Measurements from ENCODE around the gene EVI2B.
"Not testable (repeated sequence)": the region's sequence is repeated elsewhere in the genome, so short reads cannot be mapped to it uniquely, and the experiment has no call there.

Gene EVI2B

GRCh38 chr17:31310886-31311285 is 3.0 kb downstream of the EVI2B start:
- no peak for DNase-seq (ENCODE audit: low read depth)

- no peak for DNase-seq (ENCODE audit: low read depth)
These were observed 3.6 kb downstream of the EVI2B start for GRCh38 chr17:31310260-31310659.

GRCh38 chr17:31309556-31309955 is 4.3 kb downstream of the EVI2B start:
- DNase-seq (ENCODE audit: low read depth), result no peak

- DNase-seq (ENCODE audit: low read depth), result no peak
These were observed 5.2 kb downstream of the EVI2B start for GRCh38 chr17:31308372-31309334.

GRCh38 chr17:31307640-31308039 is 6.2 kb downstream of the EVI2B start:
- no peak for DNase-seq (ENCODE audit: low read depth)

GRCh38 chr17:31299624-31300023 is 14.2 kb downstream of the EVI2B start:
- no peak for DNase-seq (ENCODE audit: low read depth)

GRCh38 chr17:31297090-31297489 is 16.8 kb downstream of the EVI2B start, which contains the start of gene OMG:
Gene OMG, minus strand, starts transcription at chr17:31297239. Its CDS starts 908 bp downstream, at chr17:31296331.
- no peak for DNase-seq (ENCODE audit: low read depth)

GRCh38 chr17:31296142-31296541 is 17.7 kb downstream of the EVI2B start:
- no peak for DNase-seq (ENCODE audit: low read depth)

GRCh38 chr17:31295489-31295871 is 18.4 kb downstream of the EVI2B start:
- no peak for DNase-seq (ENCODE audit: low read depth)

GRCh38 chr17:31294820-31295488 is 18.9 kb downstream of the EVI2B start:
- no peak for DNase-seq (ENCODE audit: low read depth)

GRCh38 chr17:31294231-31294630 is 19.6 kb downstream of the EVI2B start:
- no peak for DNase-seq (ENCODE audit: low read depth)

GRCh38 chr17:31293581-31293980 is 20.3 kb downstream of the EVI2B start:
- no peak for DNase-seq (ENCODE audit: low read depth)

GRCh38 chr17:31291820-31292219 is 22.0 kb downstream of the EVI2B start:
- DNase-seq (ENCODE audit: low read depth), result no peak

GRCh38 chr17:31289790-31290189 is 24.1 kb downstream of the EVI2B start:
- DNase-seq (ENCODE audit: low read depth), result no peak

GRCh38 chr17:31287932-31288331 is 25.9 kb downstream of the EVI2B start:
- not testable (repeated sequence) for DNase-seq (ENCODE audit: low read depth)

GRCh38 chr17:31286587-31286986 is 27.3 kb downstream of the EVI2B start:
- DNase-seq (ENCODE audit: low read depth), result no peak

GRCh38 chr17:31283841-31284240 is 30.0 kb downstream of the EVI2B start:
- no peak for DNase-seq (ENCODE audit: low read depth)

GRCh38 chr17:31281061-31281460 is 32.8 kb downstream of the EVI2B start:
- no peak for DNase-seq (ENCODE audit: low read depth)

GRCh38 chr17:31279401-31279800 is 34.5 kb downstream of the EVI2B start:
- no peak for DNase-seq (ENCODE audit: low read depth)

- DNase-seq (ENCODE audit: low read depth), result no peak
These were observed 38.7 kb downstream of the EVI2B start for GRCh38 chr17:31275116-31275515.

- no peak for DNase-seq (ENCODE audit: low read depth)
These were observed 39.6 kb downstream of the EVI2B start for GRCh38 chr17:31274252-31274651.

GRCh38 chr17:31273516-31273915 is 40.3 kb downstream of the EVI2B start:
- DNase-seq (ENCODE audit: low read depth), result no peak

GRCh38 chr17:31272803-31273202 is 41.1 kb downstream of the EVI2B start:
- DNase-seq (ENCODE audit: low read depth), result no peak
